HUES64 (cell line): ENCODE data around the gene MYADM.

Source experiments
- H3K27ac ChIP-seq: 2 replicates; pipeline ENCODE4 v1.7.0; 2013; ENCODE audit warnings: low read depth, low read length, inconsistent platforms
- H3K27me3 ChIP-seq: 2 replicates; pipeline ENCODE4 v1.6.1; 2013; ENCODE audit warnings: mild to moderate bottlenecking, low read length; ENCODE audit not compliant: insufficient read depth
- H3K36me3 ChIP-seq: 2 replicates; pipeline ENCODE4 v1.6.1; 2013; ENCODE audit warnings: mild to moderate bottlenecking, low read length; ENCODE audit not compliant: insufficient read depth
- H3K4me1 ChIP-seq: 2 replicates; pipeline ENCODE4 v1.6.1; 2013; ENCODE audit warnings: mild to moderate bottlenecking, low read length, moderate library complexity; ENCODE audit not compliant: insufficient read depth
- H3K4me3 ChIP-seq: 2 replicates; pipeline ENCODE4 v1.5.1; 2013; ENCODE audit warnings: mild to moderate bottlenecking, low read length, moderate library complexity
- H3K9ac ChIP-seq: 2 replicates; pipeline ENCODE4 v1.6.1; 2013; ENCODE audit warnings: mild to moderate bottlenecking, low read depth, low read length
- H3K9me3 ChIP-seq: 2 replicates; pipeline ENCODE4 v1.6.1; 2013; ENCODE audit warnings: low read depth, low read length; ENCODE audit not compliant: insufficient read depth
- WGBS: fragments of 150-250, 120-280 bp; methylation state at CpG from one replicate; pipeline ENCODE4 v1.1.7; 2013; ENCODE audit warnings: missing lambda C conversion rate; 5-methylcytosine and 5-hydroxymethylcytosine counted together

Gene MYADM

GRCh38 chr19:53917356-53917755 lies 49.7 kb downstream of the MYADM start:
- Histone ChIP-seq H3K4me1 (no peaks in the 10 kb centered on the region), H3K4me3 (no peak overlapping the region), H3K27ac (no peak overlapping the region), H3K9me3 (no peaks in the 10 kb centered on the region), H3K9ac (no peak overlapping the region), H3K27me3 (no peaks in the 10 kb centered on the region; the same call in 1 of the 2 replicates), H3K36me3 (peaks cover 37% of the 10 kb centered on the region)
- 93% methylated on average over 7 of the region's 7 CpGs for WGBS
